B cell (primary cell): ENCODE measurements around the gene PHKG1. TPM values are rescaled to one million over a fixed set of nuclear protein-coding genes. Genes with fewer than 3 reads are reported as not detected.
"Not testable (repeated sequence)": the region's sequence is repeated elsewhere in the genome, so short reads cannot be mapped to it uniquely, and the experiment has no call there.

Experiments
- ATAC-seq: fragments of 200-7000 bp; cut with Tn5 transposase; one replicate; pipeline ENCODE4 v1.10.0; 2021; ENCODE audit warnings: low read depth, mild to moderate bottlenecking, moderate number of reproducible peaks, moderate library complexity
- CTCF ChIA-PET: fragments of 350-600 bp; sonication (Branson Sonifier 250); formaldehyde crosslinking; loops from one replicate; lab custom pipeline; 2021; ENCODE audit warnings: antibody characterized with exemption, inconsistent platforms; lab: Charles Lee
- POLR2A ChIA-PET: fragments of 350-600 bp; sonication (Branson Sonifier 250); formaldehyde crosslinking; loops from one replicate; lab custom pipeline; 2021; ENCODE audit warnings: antibody characterized with exemption; lab: Charles Lee
- DNase-seq: peaks from one replicate; pipeline ENCODE4 v3.0.0; 2013
- H2AFZ ChIP-seq: 2 replicates; pipeline ENCODE4 v1.6.1; 2012; ENCODE audit warnings: mild to moderate bottlenecking, low read depth, low read length; ENCODE audit not compliant: insufficient read depth, poor library complexity, severe bottlenecking
- H3K27ac ChIP-seq, 2 donors: 1 replicate in 1 of 2; 2 replicates in 1 of 2; pipeline ENCODE4 v1.5.1; 2012 to 2013; ENCODE audit warnings: low read length in 2 of 2, mild to moderate bottlenecking in 2 of 2, moderate library complexity in 1 of 2
- H3K27me3 ChIP-seq, 4 experiments: fragments of 200-600 bp in 1 of 4; sonication (generic) in 1 of 4; replicated peaks in 1 of 4; 1 replicate in 2 of 4; 2 replicates in 2 of 4; pipeline versions ENCODE4 v1.6.1 to v1.7.0; 2013 to 2016; ENCODE audit warnings: low read length in 3 of 4, mild to moderate bottlenecking in 2 of 4, mixed read lengths in 1 of 4, moderate library complexity in 1 of 4; ENCODE audit not compliant: insufficient read depth in 4 of 4, control insufficient read depth in 3 of 4; ENCODE audit errors: control extremely low read depth in 1 of 4
- H3K36me3 ChIP-seq, 2 experiments: replicated peaks in 1 of 2; 1 replicate in 1 of 2; 2 replicates in 1 of 2; pipeline versions ENCODE4 v1.6.1 to v1.7.1; 2013; ENCODE audit warnings: low read length in 1 of 2; ENCODE audit not compliant: insufficient read depth in 2 of 2, control insufficient read depth in 1 of 2; ENCODE audit errors: control extremely low read depth in 1 of 2, extremely low read depth in 1 of 2
- H3K4me1 ChIP-seq, 2 donors: fragments of 200-600 bp in 1 of 2; sonication (generic) in 1 of 2; 1 replicate in 1 of 2; 2 replicates in 1 of 2; pipeline versions ENCODE4 v1.5.1 to v1.6.1; 2013 to 2017; ENCODE audit warnings: low read length in 2 of 2; ENCODE audit not compliant: control insufficient read depth in 2 of 2, insufficient read depth in 2 of 2
- H3K4me2 ChIP-seq: replicated peaks from 2 replicates; pipeline ENCODE3; 2012; ENCODE audit warnings: mild to moderate bottlenecking, low read depth, low read length; ENCODE audit not compliant: poor library complexity, severe bottlenecking
- H3K4me3 ChIP-seq, 5 experiments: fragments of 200-600 bp in 1 of 5; sonication (generic) in 1 of 5; 1 replicate in 3 of 5; 2 replicates in 2 of 5; pipeline versions ENCODE4 v1.5.1 to v1.7.0; 2011 to 2016; ENCODE audit warnings: low read length in 4 of 5, mild to moderate bottlenecking in 4 of 5, low read depth in 2 of 5, control low read depth in 1 of 5, moderate library complexity in 1 of 5; ENCODE audit not compliant: insufficient read depth in 1 of 5; ENCODE audit errors: control extremely low read depth in 1 of 5, extremely low read depth in 1 of 5
- H3K79me2 ChIP-seq: fragments of 200-600 bp; sonication (generic); one replicate; pipeline ENCODE4 v1.6.0; 2016; ENCODE audit warnings: low read length; ENCODE audit not compliant: control insufficient read depth, insufficient read depth
- H3K9ac ChIP-seq: fragments of 200-600 bp; sonication (generic); 2 replicates; pipeline ENCODE4 v1.6.1; 2017; ENCODE audit warnings: mild to moderate bottlenecking, low read length, moderate library complexity
- H3K9me3 ChIP-seq, 3 donors: one replicate each; pipeline versions ENCODE4 v1.6.1 to v1.7.1; 2013; ENCODE audit warnings: low read length in 2 of 3; ENCODE audit not compliant: control insufficient read depth in 2 of 3, insufficient read depth in 1 of 3; ENCODE audit errors: control extremely low read depth in 1 of 3
- H4K20me1 ChIP-seq: 2 replicates; pipeline ENCODE4 v1.6.0; 2012; ENCODE audit warnings: mild to moderate bottlenecking, low read length; ENCODE audit not compliant: insufficient read depth, control insufficient read depth, poor library complexity, severe bottlenecking
- H3K27ac Mint-ChIP-seq: one replicate; pipeline ENCODE4 v1.8.0; 2021; ENCODE audit warnings: mixed read lengths
- H3K27me3 Mint-ChIP-seq: one replicate; pipeline ENCODE4 v1.8.0; 2021; ENCODE audit warnings: mixed read lengths
- H3K4me1 Mint-ChIP-seq: one replicate; pipeline ENCODE4 v1.8.0; 2021; ENCODE audit warnings: mixed read lengths
- H3K4me3 Mint-ChIP-seq: one replicate; pipeline ENCODE4 v1.8.0; 2021; ENCODE audit warnings: mixed read lengths
- H3K9me3 Mint-ChIP-seq: one replicate; pipeline ENCODE4 v1.8.0; 2022; ENCODE audit warnings: mixed read lengths; ENCODE audit not compliant: insufficient read depth
- CTCF ChIP-seq: fragments of 200-600 bp; IDR thresholded peaks from one replicate; pipeline ENCODE4 v1.8.0; 2022; ENCODE audit warnings: antibody characterized with exemption, mild to moderate bottlenecking
- EZH2 ChIP-seq: IDR thresholded peaks from 2 replicates; pipeline ENCODE4 v1.6.1; 2012; ENCODE audit warnings: borderline replicate concordance, low read depth, mild to moderate bottlenecking, moderate library complexity, low read length; ENCODE audit not compliant: insufficient read depth, poor library complexity, severe bottlenecking
- WGBS: methylation state at CpG from one replicate; pipeline ENCODE4 v1.1.5; 2013; ENCODE audit warnings: missing lambda C conversion rate; ENCODE audit not compliant: insufficient coverage; 5-methylcytosine and 5-hydroxymethylcytosine counted together
- intact Hi-C: fragments of 100-400 bp; cut with micrococcal nuclease; formaldehyde crosslinking; loops from one replicate; pipeline ENCODE4 v1.10.0; 2022
- polyA plus RNA-seq: library from polyadenylated mRNA; depleted of rRNA; stranded (reverse); fragments of >200 nt; gene quantifications from 2 replicates; pipeline ENCODE4 v1.2.3, GENCODE V29; 2012
- total RNA-seq, 2 donors: library from RNA; stranded (reverse); fragments of 120-200 nt in 1 of 2; gene quantifications; 1 replicate in 1 of 2; 2 replicates in 1 of 2; pipeline versions ENCODE4 v1.2.3 to v1.2.4, GENCODE V29; 2013 to 2022

The PHKG1 gene
- total and polyA plus RNA-seq, 2 donors (not counting 1 experiment from before 2014, with no cell fraction given) = 1.9 to 4.0 TPM

GRCh38 chr7:56115852-56116538 is 23.2 kb upstream of the PHKG1 start, which contains the start of gene NUPR2:
TSS of gene NUPR2 (minus strand) at chr7:56116417. CDS start at chr7:56116314, 103 bp downstream.
- intact Hi-C loops = no loop called here
- no peak for ATAC-seq
- no peak within 1 kb of the TSS for H3K4me3 Mint-ChIP-seq
- H3K9me3 Mint-ChIP-seq = no peaks in the 10 kb centered on the region
- POLR2A ChIA-PET = no interaction called here
- TF ChIP-seq EZH2 (no peak), CTCF (no peak)
- CTCF ChIA-PET = no interaction called here
- Histone ChIP-seq H3K27me3 (peaks cover 0 to 21% (median 1%) of the 10 kb centered on the region in 4 experiments), H3K27ac (no peak within 1 kb of the TSS), H4K20me1 (no peaks in the 10 kb centered on the region), H2AFZ (peak within 1 kb of the TSS; percentile 38), H3K4me1 (no peaks in the 10 kb centered on the region), H3K4me3 (no peak within 1 kb of the TSS), H3K4me2 (no peak within 1 kb of the TSS), H3K9me3 (peaks cover 0 to 14% (median 0%) of the 10 kb centered on the region in 3 donors), H3K79me2 (no peaks in the 10 kb centered on the region), H3K9ac (no peak within 1 kb of the TSS), H3K36me3 (no peaks in the 10 kb centered on the region)
- no peak within 1 kb of the TSS for H3K27ac Mint-ChIP-seq
- DNase-seq = no peak
- peaks cover 21% of the 10 kb centered on the region for H3K27me3 Mint-ChIP-seq
- H3K4me1 Mint-ChIP-seq = no peaks in the 10 kb centered on the region
- 17% methylated on average over 64 of the region's 65 CpGs for WGBS

- POLR2A ChIA-PET, H3K9me3 Mint-ChIP-seq, intact Hi-C loops: not testable (repeated sequence)
Measured at GRCh38 chr7:56112244-56112643, 19.5 kb upstream of the PHKG1 start.

More at GRCh38 chr7:56112244-56112643, 19.5 kb upstream of the PHKG1 start:
- peaks cover 0 to 18% (median 0%) of the 10 kb centered on the region in 3 donors for H3K9me3 ChIP-seq
- peaks cover 0 to 24% (median 0%) of the 10 kb centered on the region in 4 experiments for H3K27me3 ChIP-seq
- H3K9ac ChIP-seq, H3K4me3 Mint-ChIP-seq, ATAC-seq, H3K36me3 ChIP-seq, H4K20me1 ChIP-seq, H3K4me2 ChIP-seq, H2AFZ ChIP-seq, H3K4me3 ChIP-seq, CTCF ChIA-PET, H3K79me2 ChIP-seq, H3K27ac ChIP-seq, H3K27me3 Mint-ChIP-seq, DNase-seq, H3K4me1 Mint-ChIP-seq, H3K27ac Mint-ChIP-seq, H3K4me1 ChIP-seq: not testable (repeated sequence)
- 100% methylated on average over 1 of the region's 3 CpGs for WGBS
